H1 (cell line): ENCODE data around the gene ANXA8. TPM values are rescaled to one million over a fixed set of nuclear protein-coding genes. Genes with fewer than 3 reads are reported as not detected.

Experiments
- CTCF ChIA-PET: fragments of 300-600 bp; sonication (Branson Sonifier 250); formaldehyde crosslinking; loops from one replicate; lab custom pipeline; 2021; ENCODE audit not compliant: partially characterized antibody; lab: Charles Lee
- POLR2A ChIA-PET: fragments of 300-600 bp; sonication (Branson Sonifier 250); formaldehyde crosslinking; loops from one replicate; lab custom pipeline; 2021; ENCODE audit warnings: inconsistent platforms; ENCODE audit not compliant: partially characterized antibody; lab: Charles Lee
- DNase-seq, 2 experiments: peaks; one replicate each; pipeline versions ENCODE4 v3.0.0 to v3.0.0-alpha.2; 2010 to 2022; ENCODE audit warnings: low spot score in 2 of 2, low read depth in 1 of 2, mixed read lengths in 1 of 2
- FAIRE-seq: peaks from 2 replicates; lab custom pipeline; 2011; peaks lifted over from hg19 to GRCh38; lab: Jason Lieb, UNC
- H2AFZ ChIP-seq: 2 replicates; pipeline ENCODE4 v1.8.1; 2012; ENCODE audit warnings: low read length, inconsistent platforms
- H2AK5ac ChIP-seq: 2 replicates; pipeline ENCODE4 v1.6.1; 2013; ENCODE audit warnings: low read depth, low read length
- H2BK120ac ChIP-seq: replicated peaks from 2 replicates; pipeline ENCODE3; 2013; ENCODE audit warnings: low read depth, low read length, inconsistent platforms
- H2BK12ac ChIP-seq: 2 replicates; pipeline ENCODE4 v1.6.1; 2013; ENCODE audit warnings: low read depth, low read length
- H2BK15ac ChIP-seq: 2 replicates; pipeline ENCODE4 v1.6.1; 2013; ENCODE audit warnings: low read length
- H2BK20ac ChIP-seq: 2 replicates; pipeline ENCODE4 v1.6.1; 2013; ENCODE audit warnings: low read length
- H2BK5ac ChIP-seq: 2 replicates; pipeline ENCODE4 v1.6.1; 2013; ENCODE audit warnings: low read depth, low read length
- H3K14ac ChIP-seq: 2 replicates; pipeline ENCODE4 v1.6.1; 2013; ENCODE audit warnings: inconsistent platforms; ENCODE audit not compliant: insufficient read length
- H3K18ac ChIP-seq: 2 replicates; pipeline ENCODE4 v1.6.1; 2013; ENCODE audit warnings: low read length; ENCODE audit errors: extremely low read depth
- H3K23ac ChIP-seq: 2 replicates; pipeline ENCODE4 v1.6.1; 2013; ENCODE audit warnings: inconsistent platforms; ENCODE audit not compliant: insufficient read length
- H3K23me2 ChIP-seq: 2 replicates; pipeline ENCODE4 v1.6.1; 2013; ENCODE audit warnings: low read depth, low read length
- H3K27ac ChIP-seq: 2 replicates; pipeline ENCODE4 v1.6.1; 2011; ENCODE audit warnings: low read depth, low read length, inconsistent platforms
- H3K27me3 ChIP-seq, 4 experiments: replicated peaks in 1 of 4; 1 replicate in 1 of 4; 2 replicates in 3 of 4; pipeline versions ENCODE4 v1.6.1 to v1.8.1; 2011 to 2013; ENCODE audit warnings: low read length in 3 of 4, mild to moderate bottlenecking in 3 of 4, inconsistent platforms in 2 of 4, mixed read lengths in 2 of 4, moderate library complexity in 1 of 4; ENCODE audit not compliant: control insufficient read depth in 3 of 4, insufficient read depth in 3 of 4; ENCODE audit errors: extremely low read depth in 1 of 4
- H3K36me3 ChIP-seq, 4 experiments: 2 replicates each; pipeline versions ENCODE4 v1.6.1 to v1.8.1; 2011 to 2013; ENCODE audit warnings: mild to moderate bottlenecking in 4 of 4, low read length in 3 of 4, moderate library complexity in 2 of 4, control low read depth in 1 of 4, inconsistent platforms in 1 of 4; ENCODE audit not compliant: insufficient read depth in 4 of 4, control insufficient read depth in 2 of 4
- H3K4ac ChIP-seq: replicated peaks from 2 replicates; pipeline ENCODE3; 2013; ENCODE audit warnings: low read length, low read depth, mixed read lengths, inconsistent platforms; ENCODE audit not compliant: insufficient read length
- H3K4me1 ChIP-seq, 4 experiments: replicated peaks in 1 of 4; 1 replicate in 1 of 4; 2 replicates in 3 of 4; pipeline versions ENCODE4 v1.6.1 to v1.8.1; 2011 to 2013; ENCODE audit warnings: low read length in 3 of 4, inconsistent platforms in 2 of 4, mixed read lengths in 1 of 4; ENCODE audit not compliant: insufficient read depth in 4 of 4, control insufficient read depth in 3 of 4
- H3K4me2 ChIP-seq, 2 experiments: 2 replicates each; pipeline versions ENCODE4 v1.6.1 to v1.8.1; 2011 to 2013; ENCODE audit warnings: low read depth in 2 of 2, low read length in 2 of 2, control low read depth in 1 of 2, inconsistent platforms in 1 of 2, mild to moderate bottlenecking in 1 of 2; ENCODE audit not compliant: insufficient read depth in 1 of 2
- H3K4me3 ChIP-seq, 4 experiments: fragments of 200-600, 300-600 bp in 1 of 4; sonication (generic), shearing (Covaris generic), sonication (Bioruptor Twin) in 1 of 4; 2 replicates each; pipeline versions ENCODE4 v1.5.1 to v1.8.1; 2011 to 2016; ENCODE audit warnings: low read length in 4 of 4, low read depth in 3 of 4, control low read depth in 2 of 4, inconsistent platforms in 2 of 4, mild to moderate bottlenecking in 2 of 4, mixed read lengths in 1 of 4, moderate library complexity in 1 of 4; ENCODE audit not compliant: insufficient read depth in 2 of 4; ENCODE audit errors: extremely low read depth in 1 of 4
- H3K56ac ChIP-seq: replicated peaks from 2 replicates; pipeline ENCODE3; 2013; ENCODE audit warnings: low read depth, mild to moderate bottlenecking, mixed read lengths, low read length, inconsistent platforms; ENCODE audit not compliant: insufficient read length
- H3K79me1 ChIP-seq: 2 replicates; pipeline ENCODE4 v1.6.1; 2013; ENCODE audit warnings: low read depth, low read length, control low read depth
- H3K79me2 ChIP-seq, 2 experiments: 2 replicates each; pipeline versions ENCODE4 v1.6.1 to v1.8.1; 2012 to 2013; ENCODE audit warnings: low read length in 2 of 2, mild to moderate bottlenecking in 2 of 2, inconsistent platforms in 1 of 2; ENCODE audit not compliant: insufficient read depth in 2 of 2, control insufficient read depth in 1 of 2
- H3K9ac ChIP-seq, 4 experiments: replicated peaks in 1 of 4; 1 replicate in 1 of 4; 2 replicates in 3 of 4; pipeline versions ENCODE4 v1.6.1 to v1.8.1; 2011 to 2013; ENCODE audit warnings: low read depth in 3 of 4, low read length in 3 of 4, control low read depth in 2 of 4, mild to moderate bottlenecking in 2 of 4, moderate library complexity in 2 of 4, inconsistent platforms in 1 of 4; ENCODE audit errors: extremely low read depth in 1 of 4
- H3K9me3 ChIP-seq, 2 experiments: 2 replicates each; pipeline versions ENCODE4 v1.6.1 to v1.8.1; 2012 to 2013; ENCODE audit warnings: mild to moderate bottlenecking in 2 of 2, moderate library complexity in 2 of 2, control low read depth in 1 of 2, inconsistent platforms in 1 of 2, low read depth in 1 of 2, low read length in 1 of 2, mixed read lengths in 1 of 2; ENCODE audit not compliant: insufficient read depth in 2 of 2
- H4K20me1 ChIP-seq, 2 experiments: replicated peaks in 1 of 2; 2 replicates each; pipeline versions ENCODE3 to v1.8.1; 2011 to 2013; ENCODE audit warnings: inconsistent platforms in 2 of 2, low read length in 2 of 2, mild to moderate bottlenecking in 1 of 2; ENCODE audit not compliant: insufficient read depth in 2 of 2, control insufficient read depth in 1 of 2
- H4K5ac ChIP-seq: 2 replicates; pipeline ENCODE4 v1.6.1; 2013; ENCODE audit warnings: low read length, low read depth, mixed read lengths, inconsistent platforms; ENCODE audit not compliant: insufficient read length
- H4K8ac ChIP-seq: 2 replicates; pipeline ENCODE4 v1.8.0; 2013; ENCODE audit warnings: mild to moderate bottlenecking, moderate library complexity, low read length, inconsistent platforms; ENCODE audit not compliant: insufficient read depth; ENCODE audit errors: extremely low read depth
- H4K91ac ChIP-seq: replicated peaks from 2 replicates; pipeline ENCODE3; 2013; ENCODE audit warnings: low read length, mixed read lengths, inconsistent platforms; ENCODE audit not compliant: insufficient read length
- CTBP2 ChIP-seq: IDR thresholded peaks from 2 replicates; pipeline ENCODE4 v1.7.0; 2011; ENCODE audit warnings: borderline replicate concordance, mild to moderate bottlenecking, moderate library complexity, mixed read lengths, low read length; ENCODE audit not compliant: insufficient read depth, insufficient read length
- JUND ChIP-seq: IDR thresholded peaks from 2 replicates; pipeline ENCODE4 v1.6.1; 2011; ENCODE audit warnings: mild to moderate bottlenecking, improper control_type of control experiment, low read length
- KDM4A ChIP-seq: IDR thresholded peaks from one replicate; pipeline ENCODE4 v1.7.1; 2012; ENCODE audit warnings: low read depth, mild to moderate bottlenecking, moderate library complexity, low read length, inconsistent platforms; ENCODE audit not compliant: severe bottlenecking
- MAFK ChIP-seq: IDR thresholded peaks from 2 replicates; pipeline ENCODE4 v1.6.1; 2012; ENCODE audit warnings: low read depth, mild to moderate bottlenecking, improper control_type of control experiment, low read length
- RXRA ChIP-seq: IDR thresholded peaks from 2 replicates; pipeline ENCODE4 v1.6.1; 2011; ENCODE audit warnings: low read depth, mild to moderate bottlenecking, low read length, moderate library complexity; ENCODE audit not compliant: insufficient read depth
- SAP30 ChIP-seq: fragments of 300-600 bp; sonication (generic); IDR thresholded peaks from 2 replicates; pipeline ENCODE4 v1.7.1; 2012; ENCODE audit warnings: low read length, moderate library complexity, mild to moderate bottlenecking, inconsistent platforms; ENCODE audit not compliant: insufficient read depth, insufficient replicate concordance
- SP1 ChIP-seq: IDR thresholded peaks from 2 replicates; pipeline ENCODE4 v1.6.1; 2011; ENCODE audit warnings: low read depth, low read length
- ZNF274 ChIP-seq: IDR thresholded peaks from 2 replicates; pipeline ENCODE4 v1.7.0; 2012; ENCODE audit warnings: low read length, borderline replicate concordance; ENCODE audit errors: extremely low read depth
- WGBS, 2 experiments: shearing (Covaris generic) in 1 of 2; methylation state at CpG; one replicate each; pipeline versions ENCODE4 v1.1.6 to v1.1.7; 2013 to 2015; ENCODE audit warnings: low lambda C conversion rate in 2 of 2, mixed read lengths in 2 of 2, inconsistent platforms in 1 of 2, low coverage in 1 of 2, missing lambda C conversion rate in 1 of 2; ENCODE audit not compliant: insufficient replicate concordance in 2 of 2, insufficient coverage in 1 of 2, insufficient read length in 1 of 2; ENCODE audit errors: extremely low coverage in 1 of 2, missing lambda C conversion rate in 1 of 2; 5-methylcytosine and 5-hydroxymethylcytosine counted together
- polyA plus RNA-seq, 7 experiments: library from polyadenylated mRNA; depleted of rRNA in 3 of 7; stranded (reverse) in 5 of 7; unstranded in 2 of 7; fragments of >200 nt in 5 of 7; fragments of 200-250 nt in 2 of 7; gene quantifications; 1 replicate in 5 of 7; 2 replicates in 1 of 7; 4 replicates in 1 of 7; pipeline versions ENCODE4 v1.2.1 to v1.2.3, GENCODE V29; 2011 to 2013; ENCODE audit warnings: missing spikeins in 2 of 7, mixed read lengths in 2 of 7
- total RNA-seq: library from RNA; stranded (reverse); fragmentation: NEBNext Ultra II Directional; extraction: Animal tissue kit (Norgen Biotek cat#: 25700); gene quantifications from 2 replicates; pipeline ENCODE4 v1.2.1, GENCODE V29; 2021

ANXA8 gene
- total and polyA plus RNA-seq, 2 of the 8 experiments (the other 6 are each of a cell fraction or from before 2014, with no cell fraction given) = 0.15 TPM; not detected in 1

GRCh38 chr10:47454008-47454779, 29.7 kb downstream of the ANXA8 start:
- Histone ChIP-seq H2AK5ac (no peak overlapping the region), H4K91ac (no peak overlapping the region), H2AFZ (no peak overlapping the region), H3K27me3 (no peaks in the 10 kb centered on the region), H3K4me2 (no peak overlapping the region), H3K56ac (no peak overlapping the region), H2BK5ac (no peak overlapping the region), H3K79me1 (no peaks in the 10 kb centered on the region), H2BK120ac (no peak overlapping the region), H3K14ac (no peak overlapping the region), H4K20me1 (no peaks in the 10 kb centered on the region), H2BK12ac (no peak overlapping the region), H3K9ac (no peak overlapping the region), H3K4me1 (peaks cover 0 to 7% (median 3%) of the 10 kb centered on the region in 4 experiments; a peak in 4 of 7 replicates), H3K4me3 (no peak overlapping the region), H2BK15ac (no peak overlapping the region), H3K36me3 (no peaks in the 10 kb centered on the region), H3K23me2 (peaks cover 2% of the 10 kb centered on the region; the same call in 1 of the 2 replicates), H3K23ac (no peak overlapping the region), H2BK20ac (no peak overlapping the region), H4K5ac (no peak overlapping the region), H3K27ac (no peak overlapping the region), H4K8ac (peak overlapping the region; percentile 20; the same call in 1 of the 2 replicates), H3K4ac (no peak overlapping the region), H3K18ac (no peak overlapping the region), H3K9me3 (no peaks in the 10 kb centered on the region), H3K79me2 (no peaks in the 10 kb centered on the region)
- WGBS, 2 experiments = 86% methylated on average over 10 of the region's 10 CpGs; no CpG with 5 or more reads in 1 of the 2 experiments
- POLR2A ChIA-PET = no interaction called here
- DNase-seq (no peak), FAIRE-seq (no peak)
- CTCF ChIA-PET = interaction anchor here (1.0 to 1.7 kb wide), 3 partner anchors 14 to 93 kb away, joined by 3 to 6 read pairs (median 3); no protein-coding TSS in a partner anchor
- TF ChIP-seq ZNF274 = no peak
- TF ChIP-seq CTBP2 = no peak
- no peak for TF ChIP-seq KDM4A
- no peak for TF ChIP-seq MAFK
- TF ChIP-seq SP1 = no peak
- no peak for TF ChIP-seq SAP30
- no peak for TF ChIP-seq RXRA
- TF ChIP-seq JUND = no peak
